Activated naive CD8-positive, alpha-beta T cell treated with anti-CD3 and anti-CD28 coated beads for 36 hours (primary cell): ENCODE results near the gene TGIF2. TPM values are rescaled to one million over a fixed set of nuclear protein-coding genes. Genes with fewer than 3 reads are reported as not detected.

Source experiments
- DNase-seq: peaks from one replicate; pipeline ENCODE4 v3.0.0; 2021
- H3K27ac Mint-ChIP-seq: one replicate; pipeline ENCODE4 v1.8.0; 2022; ENCODE audit warnings: mild to moderate bottlenecking, moderate library complexity, mixed read lengths
- H3K27me3 Mint-ChIP-seq: one replicate; pipeline ENCODE4 v1.8.0; 2022; ENCODE audit warnings: mild to moderate bottlenecking, mixed read lengths
- H3K36me3 Mint-ChIP-seq: one replicate; pipeline ENCODE4 v1.8.0; 2021; ENCODE audit warnings: mild to moderate bottlenecking, mixed read lengths
- H3K4me1 Mint-ChIP-seq: one replicate; pipeline ENCODE4 v1.8.0; 2021; ENCODE audit warnings: mixed read lengths
- H3K4me3 Mint-ChIP-seq: one replicate; pipeline ENCODE4 v1.8.0; 2022; ENCODE audit warnings: mild to moderate bottlenecking, moderate library complexity, mixed read lengths
- H3K9me3 Mint-ChIP-seq: one replicate; pipeline ENCODE4 v1.8.0; 2022; ENCODE audit warnings: mixed read lengths
- total RNA-seq, 2 experiments: library from RNA; stranded (reverse); gene quantifications; one replicate each; pipeline ENCODE4 v1.2.3, GENCODE V29; 2021

The TGIF2 gene
- total RNA-seq, 2 experiments from 2014 or later, result 52.1 to 54.0 TPM

DNA sequence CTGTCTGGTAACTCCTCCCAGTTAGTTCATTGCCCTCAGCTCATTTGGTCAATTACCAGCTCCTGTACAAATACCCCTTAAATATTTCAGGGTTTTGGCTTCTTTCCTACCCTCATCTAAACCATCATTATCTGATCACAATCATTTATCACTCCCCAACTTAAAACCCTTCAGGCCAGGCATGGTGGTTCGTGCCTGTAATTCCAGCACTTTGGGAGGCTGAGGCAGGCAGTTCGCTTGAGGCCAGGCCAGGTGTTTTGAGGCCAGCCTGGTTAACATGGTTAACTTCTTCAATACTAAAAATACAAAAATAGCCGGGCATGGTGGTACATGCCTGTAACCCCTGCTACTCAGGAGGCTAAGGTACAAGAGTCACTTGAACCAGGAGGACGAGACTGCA is 9.4 kb downstream of the TGIF2 start:
- no peak overlapping the region for H3K4me3 Mint-ChIP-seq
- peaks cover 42% of the 10 kb centered on the region for H3K36me3 Mint-ChIP-seq
- H3K27me3 Mint-ChIP-seq, result no peaks in the 10 kb centered on the region
- no peaks in the 10 kb centered on the region for H3K9me3 Mint-ChIP-seq
- peak overlapping the region; percentile 75 for H3K27ac Mint-ChIP-seq
- DNase-seq, result no peak
- peaks cover 37% of the 10 kb centered on the region for H3K4me1 Mint-ChIP-seq

DNA sequence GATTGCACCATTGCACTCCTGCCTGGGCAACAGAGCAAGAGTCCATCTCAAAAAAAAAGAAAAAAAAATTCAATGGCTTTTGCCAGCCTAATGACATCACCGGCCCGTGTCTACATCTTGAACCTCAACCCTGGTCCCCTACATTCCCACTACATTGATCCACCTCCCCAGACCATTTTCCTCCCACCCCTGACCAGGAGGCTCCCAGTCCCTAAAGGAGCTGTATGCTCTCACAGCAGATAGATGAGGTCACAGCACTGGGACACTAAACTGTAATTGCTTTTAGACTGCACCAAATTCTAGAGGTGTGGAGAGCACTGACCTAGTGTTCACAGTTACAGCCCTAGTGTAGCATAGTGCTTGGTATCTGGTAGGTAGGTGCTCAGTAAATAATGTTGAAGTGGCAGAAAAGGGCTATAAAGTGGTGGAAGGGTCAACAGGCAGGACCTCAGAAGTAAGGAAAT is 10.7 kb downstream of the TGIF2 start:
- DNase-seq, result no peak
- H3K27me3 Mint-ChIP-seq, result no peaks in the 10 kb centered on the region
- no peaks in the 10 kb centered on the region for H3K9me3 Mint-ChIP-seq
- no peak overlapping the region for H3K27ac Mint-ChIP-seq
- no peak overlapping the region for H3K4me3 Mint-ChIP-seq
- H3K4me1 Mint-ChIP-seq, result peaks cover 37% of the 10 kb centered on the region
- peaks cover 37% of the 10 kb centered on the region for H3K36me3 Mint-ChIP-seq

DNA sequence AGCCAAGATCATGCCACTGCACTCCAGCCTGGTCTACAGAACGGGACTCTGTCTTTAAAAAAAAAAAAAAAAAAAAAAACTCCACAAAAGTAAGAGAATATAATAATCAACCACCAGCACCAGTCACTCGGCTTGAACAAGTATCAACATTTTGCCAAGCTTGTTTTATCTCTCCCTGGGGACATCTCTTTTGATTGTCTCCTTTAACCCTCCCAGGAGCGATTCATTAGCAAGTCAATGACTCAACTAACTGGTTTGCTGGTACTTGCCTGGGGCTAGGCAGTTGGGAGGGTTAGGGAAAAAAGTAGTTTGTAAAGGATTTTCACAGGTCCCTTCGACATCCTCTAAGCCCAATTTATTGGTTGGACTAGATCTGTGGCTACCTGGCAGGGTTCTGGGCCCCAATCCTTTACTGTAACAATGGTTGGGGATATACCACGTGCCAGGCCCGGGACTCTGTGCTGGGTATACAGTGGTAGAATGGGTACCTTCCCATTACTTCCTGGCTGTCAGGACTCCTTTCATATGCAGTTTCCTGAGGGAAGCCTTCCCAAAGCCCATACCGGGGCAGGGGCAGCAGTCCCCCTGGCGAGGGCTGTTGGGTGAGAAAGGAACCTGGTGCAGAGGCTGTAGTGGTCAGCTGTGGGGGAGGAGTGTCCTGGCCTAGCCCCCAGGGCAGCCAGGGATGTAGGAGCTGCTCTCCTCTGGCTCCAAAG is 12.2 kb downstream of the TGIF2 start:
- Mint-ChIP-seq H3K36me3 (peaks cover 31% of the 10 kb centered on the region), H3K4me3 (no peak overlapping the region), H3K4me1 (peaks cover 28% of the 10 kb centered on the region), H3K27me3 (no peaks in the 10 kb centered on the region), H3K27ac (peak overlapping the region; percentile 62), H3K9me3 (no peaks in the 10 kb centered on the region)
- no peak for DNase-seq

DNA sequence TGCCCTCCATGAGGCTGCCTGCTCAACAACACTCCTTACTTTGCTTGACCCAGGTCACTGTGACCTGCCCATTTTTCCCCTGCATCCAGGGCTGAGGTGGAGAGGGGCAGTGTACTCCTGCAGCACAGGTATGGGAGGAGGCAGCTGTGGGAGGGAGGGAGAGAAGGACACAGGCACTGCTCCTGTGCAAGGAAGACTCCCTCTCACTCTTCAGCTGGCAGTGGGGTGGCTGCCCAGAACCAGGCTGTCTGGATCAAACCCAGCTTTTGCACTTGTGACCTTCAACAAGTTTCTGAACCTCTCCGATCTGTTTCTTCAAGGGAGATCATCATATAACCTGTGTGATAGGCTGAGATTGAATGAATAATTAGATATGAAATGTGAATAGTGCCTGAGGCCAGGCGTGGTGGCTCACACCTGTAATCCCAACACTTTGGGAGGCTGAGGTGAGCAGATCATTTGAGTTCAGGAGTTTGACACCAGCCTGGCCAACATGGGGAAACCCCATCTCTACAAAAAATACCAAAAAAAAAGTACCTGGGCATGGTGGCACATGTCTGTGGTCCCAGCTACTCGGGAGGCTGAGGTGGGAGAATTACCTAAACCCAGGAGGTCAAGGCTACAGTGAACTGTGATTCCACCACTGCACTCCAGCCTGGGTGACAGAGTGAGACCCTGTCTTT is 14.1 kb downstream of the TGIF2 start:
- H3K4me3 Mint-ChIP-seq, result no peak overlapping the region
- no peaks in the 10 kb centered on the region for H3K9me3 Mint-ChIP-seq
- peaks cover 28% of the 10 kb centered on the region for H3K4me1 Mint-ChIP-seq
- peak overlapping the region; percentile 32 for H3K27ac Mint-ChIP-seq
- DNase-seq, result no peak
- no peaks in the 10 kb centered on the region for H3K27me3 Mint-ChIP-seq
- peaks cover 42% of the 10 kb centered on the region for H3K36me3 Mint-ChIP-seq

DNA sequence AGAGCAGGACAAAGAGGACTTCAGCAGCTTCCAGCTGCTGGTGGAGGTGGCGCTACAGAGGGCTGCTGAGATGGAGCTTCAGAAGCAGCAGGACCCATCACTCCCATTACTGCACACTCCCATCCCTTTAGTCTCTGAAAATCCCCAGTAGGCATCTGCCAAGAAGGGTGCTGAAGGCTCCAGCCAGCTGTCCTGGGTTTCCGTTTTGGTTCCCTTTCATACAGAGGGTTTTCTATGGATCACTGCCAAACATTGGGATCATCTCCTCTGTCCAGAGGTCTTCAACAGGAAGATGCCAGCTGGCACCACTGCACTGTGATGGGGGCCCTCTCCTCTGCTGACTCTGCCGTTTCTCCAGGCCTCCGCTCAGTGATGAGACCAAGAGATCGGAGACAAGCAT is 17.9 kb downstream of the TGIF2 start:
- H3K27me3 Mint-ChIP-seq, result no peaks in the 10 kb centered on the region
- peaks cover 5% of the 10 kb centered on the region for H3K9me3 Mint-ChIP-seq
- H3K36me3 Mint-ChIP-seq, result peaks cover 69% of the 10 kb centered on the region
- H3K27ac Mint-ChIP-seq, result peak overlapping the region; percentile 85
- no peak for DNase-seq
- H3K4me3 Mint-ChIP-seq, result no peak overlapping the region
- H3K4me1 Mint-ChIP-seq, result peaks cover 55% of the 10 kb centered on the region

DNA sequence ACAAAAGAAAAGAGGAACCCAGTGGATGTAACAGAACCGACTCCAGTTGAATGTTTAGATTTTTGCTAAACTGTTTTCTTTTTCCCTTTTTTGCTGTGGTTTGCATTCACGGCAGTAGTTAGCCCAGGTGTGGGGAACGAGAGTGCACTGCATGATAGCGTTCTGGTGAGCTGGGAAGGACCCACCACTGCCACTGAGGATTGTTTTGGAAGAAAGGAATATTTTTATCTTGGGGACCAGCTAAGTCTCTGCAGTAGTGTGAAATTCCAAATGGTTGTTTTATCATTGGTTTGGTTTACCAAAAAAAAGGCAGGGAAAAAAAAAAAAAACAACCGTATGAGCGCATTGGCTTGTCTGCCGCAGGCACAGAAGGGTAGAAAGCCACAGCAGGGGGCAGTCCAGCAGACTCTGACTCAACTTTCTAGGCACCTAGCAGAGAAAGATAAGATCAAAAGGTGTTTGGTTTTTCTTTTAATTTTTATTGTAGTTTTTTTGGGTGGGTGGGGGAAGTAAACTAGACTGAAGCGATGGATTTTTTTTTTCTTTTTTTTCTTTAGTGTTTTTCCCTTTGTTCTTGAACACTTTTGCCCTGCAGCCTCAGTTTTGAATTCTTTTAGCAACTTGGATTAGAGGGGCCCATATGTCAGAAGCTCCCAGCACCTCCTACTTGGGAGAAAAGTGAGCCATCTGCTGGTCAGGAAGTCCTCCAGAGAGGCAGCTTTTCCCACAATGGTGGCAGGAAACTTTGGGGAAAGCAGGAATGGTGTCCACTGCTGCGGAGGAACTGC is 18.7 kb downstream of the TGIF2 start:
- peaks cover 65% of the 10 kb centered on the region for H3K36me3 Mint-ChIP-seq
- peaks cover 53% of the 10 kb centered on the region for H3K4me1 Mint-ChIP-seq
- no peaks in the 10 kb centered on the region for H3K27me3 Mint-ChIP-seq
- H3K9me3 Mint-ChIP-seq, result peaks cover 5% of the 10 kb centered on the region
- H3K27ac Mint-ChIP-seq, result peak overlapping the region; percentile 85
- H3K4me3 Mint-ChIP-seq, result peak overlapping the region; percentile 34
- peak; percentile 61 for DNase-seq

DNA sequence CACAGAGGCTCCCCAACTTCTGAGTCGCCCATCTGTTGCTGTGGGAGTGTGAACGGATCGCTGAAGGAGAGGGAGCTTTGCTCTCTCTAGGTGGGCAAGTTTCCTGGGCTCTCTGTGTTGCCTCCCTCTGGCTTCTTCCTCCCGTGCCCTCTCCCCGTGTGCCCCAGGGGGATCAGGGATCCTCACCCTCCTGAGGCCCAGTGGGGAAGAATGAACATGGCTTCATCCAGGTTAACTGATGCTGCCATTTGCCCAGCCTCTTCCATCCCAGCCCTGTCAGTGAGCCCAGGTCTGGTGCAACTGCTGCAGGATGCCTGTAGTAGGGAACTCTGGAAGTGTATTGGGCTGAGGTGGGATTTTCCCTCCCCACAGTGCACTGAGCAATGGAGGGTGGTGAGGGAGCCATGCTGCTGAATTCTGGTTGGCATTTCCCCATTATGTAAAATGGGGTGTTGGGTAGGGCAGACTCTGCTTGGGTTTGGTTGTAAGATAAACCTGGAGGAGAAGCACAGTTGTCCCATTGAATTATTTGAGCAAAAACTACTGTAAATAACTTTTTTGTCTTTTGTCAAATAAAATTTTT is 20.0 kb downstream of the TGIF2 start:
- no peak for DNase-seq
- Mint-ChIP-seq H3K4me1 (peaks cover 46% of the 10 kb centered on the region), H3K27me3 (no peaks in the 10 kb centered on the region), H3K9me3 (peaks cover 5% of the 10 kb centered on the region), H3K27ac (peak overlapping the region; percentile 48), H3K36me3 (peaks cover 62% of the 10 kb centered on the region), H3K4me3 (no peak overlapping the region)

DNA sequence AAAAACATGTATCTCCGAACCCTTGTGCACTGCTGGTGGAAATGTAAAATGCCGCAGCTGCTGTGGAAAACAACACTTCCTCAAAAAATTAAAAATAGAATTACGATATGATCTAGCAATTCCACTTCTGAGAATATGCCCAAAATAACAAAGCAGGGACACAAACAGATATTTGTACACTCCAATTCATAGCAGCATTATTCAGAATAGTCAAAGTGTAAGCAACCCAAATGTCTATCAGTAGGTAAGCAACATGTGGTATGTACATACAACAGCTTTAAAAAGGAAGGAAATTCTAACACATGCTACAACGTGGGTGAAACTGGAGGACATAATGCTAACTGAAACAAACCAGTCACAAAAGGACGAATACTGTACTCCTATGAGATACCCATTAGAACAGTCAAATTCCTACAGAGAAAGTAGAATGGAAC is 26.5 kb downstream of the TGIF2 start:
- Mint-ChIP-seq H3K27ac (no peak overlapping the region), H3K36me3 (peaks cover 18% of the 10 kb centered on the region), H3K27me3 (no peaks in the 10 kb centered on the region), H3K9me3 (peaks cover 5% of the 10 kb centered on the region), H3K4me1 (peaks cover 23% of the 10 kb centered on the region), H3K4me3 (no peak overlapping the region)
- no peak for DNase-seq

DNA sequence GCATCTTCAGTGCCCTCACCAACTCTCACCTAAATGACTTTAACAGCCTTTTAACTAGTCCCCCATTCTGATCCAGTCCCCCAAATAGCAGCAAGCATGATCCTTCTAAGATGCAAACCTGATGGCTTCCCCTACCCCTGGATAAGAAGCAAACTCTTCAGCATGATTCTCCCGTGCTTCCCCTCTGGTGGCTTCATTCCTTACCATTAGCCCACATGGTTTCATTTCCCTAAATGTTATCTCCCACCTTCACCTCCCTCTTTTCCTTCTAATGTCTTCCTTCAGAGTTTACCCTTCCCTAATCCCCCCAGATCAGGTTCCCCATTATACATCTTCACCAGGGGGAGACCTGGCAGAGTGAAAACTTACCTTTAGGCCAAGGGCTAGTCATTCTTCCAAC is 28.1 kb downstream of the TGIF2 start:
- Mint-ChIP-seq H3K4me1 (peaks cover 15% of the 10 kb centered on the region), H3K27me3 (no peaks in the 10 kb centered on the region), H3K27ac (no peak overlapping the region), H3K9me3 (no peaks in the 10 kb centered on the region), H3K36me3 (peaks cover 8% of the 10 kb centered on the region), H3K4me3 (no peak overlapping the region)
- no peak for DNase-seq

DNA sequence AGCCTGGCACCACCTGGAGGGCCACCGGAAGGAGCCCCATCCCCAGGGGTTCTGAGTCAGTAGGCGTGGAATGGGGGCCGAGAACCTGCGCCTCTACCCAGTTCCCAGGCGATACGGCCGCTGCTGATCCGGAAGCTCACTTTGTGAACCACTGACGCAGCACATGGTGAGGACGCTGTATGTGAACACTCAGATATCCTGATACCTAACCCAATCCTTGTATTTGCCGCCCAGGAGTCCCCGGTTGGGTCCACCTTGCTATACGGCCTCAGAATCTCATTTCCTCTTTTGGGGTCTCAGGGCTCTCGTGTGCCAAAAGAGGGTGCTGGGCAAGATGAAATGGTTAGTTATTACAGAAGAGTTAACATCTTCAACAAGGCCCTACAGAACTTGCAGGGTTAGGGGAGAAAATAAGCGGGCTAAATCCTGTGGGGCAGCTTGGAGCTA is 31.6 kb downstream of the TGIF2 start:
- peak overlapping the region; percentile 99 for H3K4me3 Mint-ChIP-seq
- H3K4me1 Mint-ChIP-seq, result peaks cover 27% of the 10 kb centered on the region
- no peaks in the 10 kb centered on the region for H3K27me3 Mint-ChIP-seq
- peak overlapping the region; percentile 95 for H3K27ac Mint-ChIP-seq
- peak; percentile 49 for DNase-seq
- no peaks in the 10 kb centered on the region for H3K9me3 Mint-ChIP-seq
- H3K36me3 Mint-ChIP-seq, result peaks cover 26% of the 10 kb centered on the region

DNA sequence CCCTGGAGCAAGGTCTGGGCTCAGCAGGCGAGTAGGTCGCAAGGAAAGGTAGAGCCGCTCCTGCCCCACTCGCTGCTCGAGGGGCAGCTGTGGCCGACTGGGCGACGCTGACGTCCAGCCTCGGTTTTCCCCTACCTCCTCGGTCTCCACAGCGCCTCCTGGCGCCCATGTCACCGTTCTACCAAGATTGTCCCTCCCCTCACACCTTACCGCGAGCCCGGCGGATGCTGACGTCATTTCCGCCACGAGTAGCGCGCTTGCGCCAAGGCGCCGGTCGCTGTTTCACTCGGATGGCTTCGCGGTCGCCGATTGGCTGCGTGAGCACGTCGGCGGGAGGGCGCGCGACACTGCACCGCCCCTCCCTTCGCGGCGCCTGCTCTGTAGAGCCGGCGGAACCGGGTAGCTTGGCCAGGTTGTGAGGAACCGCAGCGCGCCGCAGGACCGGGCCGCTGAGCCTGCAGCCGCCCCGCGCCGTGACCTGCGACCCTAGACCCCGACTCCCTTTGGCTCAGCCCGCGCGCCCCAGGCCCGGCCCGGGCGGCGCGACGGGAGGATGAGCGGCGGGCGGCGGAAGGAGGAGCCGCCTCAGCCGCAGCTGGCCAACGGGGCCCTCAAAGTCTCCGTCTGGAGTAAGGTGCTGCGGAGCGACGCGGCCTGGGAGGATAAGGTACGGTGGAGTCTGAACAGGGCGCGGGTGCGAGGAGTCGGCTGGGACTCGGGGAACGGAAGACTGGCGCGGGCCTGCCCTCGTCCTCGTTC is 32.2 kb downstream of the TGIF2 start, which contains the start of gene RAB5IF:
RAB5IF (plus strand) TSS at position 381 of the 759 bp plus-strand sequence; CDS start at position 554, 173 bp downstream.
- no peaks in the 10 kb centered on the region for H3K9me3 Mint-ChIP-seq
- H3K4me1 Mint-ChIP-seq, result peaks cover 24% of the 10 kb centered on the region
- peak within 1 kb of the TSS; percentile 99 for H3K4me3 Mint-ChIP-seq

DNA sequence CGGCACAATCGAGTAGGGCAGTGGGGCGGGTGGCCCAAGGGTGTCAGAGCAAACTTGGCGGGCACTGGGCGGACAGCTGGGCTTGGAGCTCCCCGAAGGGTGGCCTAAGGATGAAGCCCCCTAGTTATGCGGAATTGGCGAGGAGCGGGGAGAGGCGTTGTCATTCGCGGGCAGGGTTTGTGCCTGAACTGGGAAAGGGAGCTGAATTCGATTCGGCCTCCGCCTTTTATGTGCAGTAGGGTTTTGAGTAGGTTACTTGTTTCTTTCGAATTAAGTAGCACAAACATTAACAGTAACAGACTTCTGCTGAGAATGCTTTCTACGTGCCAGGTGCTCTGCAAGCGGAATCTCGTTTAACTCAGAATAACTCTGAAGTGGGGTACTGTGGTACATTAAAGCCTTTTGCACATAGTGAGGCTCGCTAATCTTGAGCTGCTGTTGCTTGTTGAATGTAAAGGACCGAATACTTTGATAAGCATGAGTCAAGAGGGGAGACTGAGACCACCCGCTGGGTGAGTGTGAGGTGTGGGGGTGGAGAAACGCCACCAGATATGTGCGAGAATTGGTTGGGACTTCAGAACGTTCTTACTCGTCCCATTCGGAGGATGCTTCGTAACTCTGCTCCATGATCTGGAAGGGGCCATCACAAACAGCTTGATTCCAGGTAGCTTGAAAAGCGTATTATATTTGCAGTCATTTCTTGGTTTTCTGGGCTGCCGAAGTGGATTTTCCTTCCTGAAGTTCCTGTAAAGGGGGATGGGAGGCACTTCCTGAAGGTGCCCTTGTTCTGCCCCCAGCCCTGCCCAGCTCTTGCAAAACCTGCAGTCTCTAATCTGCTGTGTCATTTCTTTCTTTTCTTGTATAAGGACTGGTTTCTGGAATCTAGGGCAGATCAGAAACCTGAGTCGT is 33.0 kb downstream of the TGIF2 start:
- no peak for DNase-seq
- H3K36me3 Mint-ChIP-seq, result peaks cover 28% of the 10 kb centered on the region
- no peaks in the 10 kb centered on the region for H3K27me3 Mint-ChIP-seq
- no peaks in the 10 kb centered on the region for H3K9me3 Mint-ChIP-seq
- peak overlapping the region; percentile 99 for H3K4me3 Mint-ChIP-seq
- H3K4me1 Mint-ChIP-seq, result peaks cover 24% of the 10 kb centered on the region
- peak overlapping the region; percentile 94 for H3K27ac Mint-ChIP-seq

More for the DNA sequence above, 32.2 kb downstream of the TGIF2 start, which contains the start of gene RAB5IF:
- Mint-ChIP-seq H3K36me3 (peaks cover 28% of the 10 kb centered on the region), H3K27ac (peak within 1 kb of the TSS; percentile 95), H3K27me3 (no peaks in the 10 kb centered on the region)
- peak; percentile 99 for DNase-seq
